WTC11 (cell line): ENCODE measurements around the gene CEP295NL. TPM values are rescaled to one million over a fixed set of nuclear protein-coding genes. Genes with fewer than 3 reads are reported as not detected.

Source experiments
- ATAC-seq: fragments of 200-7000 bp; cut with Tn5 transposase; 2 replicates; pipeline ENCODE4 v1.10.0; 2021; ENCODE audit warnings: mild to moderate bottlenecking, moderate library complexity
- CTCF ChIA-PET: fragments of 300-600 bp; sonication (Branson Sonifier 250); formaldehyde crosslinking; loops from one replicate; lab custom pipeline; 2021; ENCODE audit warnings: antibody characterized with exemption; lab: Charles Lee
- POLR2A ChIA-PET: fragments of 350-600 bp; sonication (Branson Sonifier 250); formaldehyde crosslinking; loops from one replicate; lab custom pipeline; 2021; ENCODE audit warnings: antibody characterized with exemption; lab: Charles Lee
- DNase-seq: peaks from one replicate; pipeline ENCODE4 v3.0.0; 2021; ENCODE audit warnings: low spot score
- H3K27ac Mint-ChIP-seq: 2 replicates; pipeline ENCODE4 v1.8.0; 2021; ENCODE audit warnings: mixed read lengths
- H3K27me3 Mint-ChIP-seq: 2 replicates; pipeline ENCODE4 v1.8.0; 2021; ENCODE audit warnings: low read depth, mild to moderate bottlenecking, moderate library complexity, mixed read lengths
- H3K36me3 Mint-ChIP-seq: 2 replicates; pipeline ENCODE4 v1.8.0; 2021; ENCODE audit warnings: mixed read lengths
- H3K4me1 Mint-ChIP-seq: 2 replicates; pipeline ENCODE4 v1.8.0; 2022; ENCODE audit warnings: mixed read lengths
- H3K4me3 Mint-ChIP-seq: 2 replicates; pipeline ENCODE4 v1.8.0; 2021; ENCODE audit warnings: mild to moderate bottlenecking, moderate library complexity, mixed read lengths
- H3K9me3 Mint-ChIP-seq: 2 replicates; pipeline ENCODE4 v1.8.0; 2021; ENCODE audit warnings: mixed read lengths
- ATF1 ChIP-seq: sonication (generic); formaldehyde crosslinking; IDR thresholded peaks from 2 replicates; pipeline ENCODE4 v1.8.1; 2023; ENCODE audit warnings: mild to moderate bottlenecking, moderate library complexity, missing genetic modification reagents
- CBFB ChIP-seq: sonication (generic); formaldehyde crosslinking; IDR thresholded peaks from 2 replicates; pipeline ENCODE4 v1.8.1; 2022; ENCODE audit warnings: mild to moderate bottlenecking, low read depth, missing genetic modification reagents
- CREB1 ChIP-seq: sonication (generic); formaldehyde crosslinking; IDR thresholded peaks from 2 replicates; pipeline ENCODE4 v1.8.0; 2023; ENCODE audit warnings: mild to moderate bottlenecking, missing genetic modification reagents
- CTCF ChIP-seq: fragments of 200-600 bp; IDR thresholded peaks from 2 replicates; pipeline ENCODE4 v1.8.0; 2022; ENCODE audit warnings: antibody characterized with exemption
- FOXP4 ChIP-seq: sonication (generic); formaldehyde crosslinking; IDR thresholded peaks from 2 replicates; pipeline ENCODE4 v1.8.0; 2022; ENCODE audit warnings: mild to moderate bottlenecking, missing genetic modification reagents
- GABPB1 ChIP-seq: sonication (generic); formaldehyde crosslinking; IDR thresholded peaks from 2 replicates; pipeline ENCODE4 v1.8.1; 2023; ENCODE audit warnings: mild to moderate bottlenecking, missing genetic modification reagents
- IRF2 ChIP-seq: sonication (generic); formaldehyde crosslinking; IDR thresholded peaks from 2 replicates; pipeline ENCODE4 v1.8.0; 2022; ENCODE audit warnings: low read depth, missing genetic modification reagents, borderline replicate concordance
- NFATC4 ChIP-seq: fragments of 250-450 bp; sonication (Bioruptor Pico); IDR thresholded peaks from 2 replicates; pipeline ENCODE4 v1.9.0; 2021; ENCODE audit warnings: mild to moderate bottlenecking
- NFE2L1 ChIP-seq: sonication (generic); formaldehyde crosslinking; IDR thresholded peaks from 2 replicates; pipeline ENCODE4 v1.8.1; 2023; ENCODE audit warnings: missing genetic modification reagents
- SOX15 ChIP-seq: fragments of 250-450 bp; sonication (Bioruptor Pico); IDR thresholded peaks from 2 replicates; pipeline ENCODE4 v1.9.0; 2021; ENCODE audit warnings: mild to moderate bottlenecking
- SP1 ChIP-seq: sonication (generic); formaldehyde crosslinking; conservative IDR thresholded peaks from 2 replicates; pipeline ENCODE4 v1.8.1; 2022; ENCODE audit warnings: missing genetic modification reagents
- ZNF232 ChIP-seq: sonication (generic); formaldehyde crosslinking; IDR thresholded peaks from 2 replicates; pipeline ENCODE4 v1.8.0; 2022; ENCODE audit warnings: mild to moderate bottlenecking, missing genetic modification reagents
- total RNA-seq: library from RNA; stranded (reverse); gene quantifications from 3 replicates; pipeline ENCODE4 v1.2.3, GENCODE V29; 2021
- TF ChIP-seq, protein P1 (sequence below): sonication (generic); formaldehyde crosslinking; IDR thresholded peaks from 2 replicates; pipeline ENCODE4 v1.8.0; 2022; ENCODE audit warnings: mild to moderate bottlenecking, missing genetic modification reagents
- TF ChIP-seq, protein P2 (sequence below): fragments of 250-450 bp; sonication (Bioruptor Pico); IDR thresholded peaks from 2 replicates; pipeline ENCODE4 v1.9.0; 2021; ENCODE audit warnings: mild to moderate bottlenecking
- TF ChIP-seq, protein P3 (sequence below): sonication (generic); formaldehyde crosslinking; conservative IDR thresholded peaks from 2 replicates; pipeline ENCODE4 v1.8.1; 2023; ENCODE audit warnings: mild to moderate bottlenecking, low read depth, missing genetic modification reagents, moderate library complexity
- TF ChIP-seq, protein P4 (sequence below): sonication (generic); formaldehyde crosslinking; conservative IDR thresholded peaks from 2 replicates; pipeline ENCODE4 v1.8.1; 2022; ENCODE audit warnings: mild to moderate bottlenecking, missing genetic modification reagents

Gene CEP295NL
- total RNA-seq, 1 experiment from 2014 or later, result 0.61 TPM

- Mint-ChIP-seq H3K27ac (no peak overlapping the region), H3K9me3 (no peaks in the 10 kb centered on the region), H3K4me3 (no peak overlapping the region), H3K27me3 (no peaks in the 10 kb centered on the region), H3K36me3 (no peaks in the 10 kb centered on the region), H3K4me1 (peaks cover 4% of the 10 kb centered on the region)
- ChIA-PET POLR2A (no interaction called here), CTCF (interaction anchor here (1.1 to 1.2 kb wide), 2 partner anchors 37 to 82 kb away, joined by 3 read pairs; no protein-coding TSS in a partner anchor)
- no peak for DNase-seq
- ATAC-seq, result no peak
- TF ChIP-seq, protein P1, sequence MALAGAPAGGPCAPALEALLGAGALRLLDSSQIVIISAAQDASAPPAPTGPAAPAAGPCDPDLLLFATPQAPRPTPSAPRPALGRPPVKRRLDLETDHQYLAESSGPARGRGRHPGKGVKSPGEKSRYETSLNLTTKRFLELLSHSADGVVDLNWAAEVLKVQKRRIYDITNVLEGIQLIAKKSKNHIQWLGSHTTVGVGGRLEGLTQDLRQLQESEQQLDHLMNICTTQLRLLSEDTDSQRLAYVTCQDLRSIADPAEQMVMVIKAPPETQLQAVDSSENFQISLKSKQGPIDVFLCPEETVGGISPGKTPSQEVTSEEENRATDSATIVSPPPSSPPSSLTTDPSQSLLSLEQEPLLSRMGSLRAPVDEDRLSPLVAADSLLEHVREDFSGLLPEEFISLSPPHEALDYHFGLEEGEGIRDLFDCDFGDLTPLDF (CRISPR knock-in tag), result no peak
- TF ChIP-seq, protein P2, sequence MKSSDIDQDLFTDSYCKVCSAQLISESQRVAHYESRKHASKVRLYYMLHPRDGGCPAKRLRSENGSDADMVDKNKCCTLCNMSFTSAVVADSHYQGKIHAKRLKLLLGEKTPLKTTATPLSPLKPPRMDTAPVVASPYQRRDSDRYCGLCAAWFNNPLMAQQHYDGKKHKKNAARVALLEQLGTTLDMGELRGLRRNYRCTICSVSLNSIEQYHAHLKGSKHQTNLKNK, result no peak
- peak; percentile 19; the same call in 1 of the 2 replicates for TF ChIP-seq GABPB1 (CRISPR knock-in tag)
Measured at GRCh38 chr17:78934681-78935418, 31.8 kb upstream of the CEP295NL start.

DNA sequence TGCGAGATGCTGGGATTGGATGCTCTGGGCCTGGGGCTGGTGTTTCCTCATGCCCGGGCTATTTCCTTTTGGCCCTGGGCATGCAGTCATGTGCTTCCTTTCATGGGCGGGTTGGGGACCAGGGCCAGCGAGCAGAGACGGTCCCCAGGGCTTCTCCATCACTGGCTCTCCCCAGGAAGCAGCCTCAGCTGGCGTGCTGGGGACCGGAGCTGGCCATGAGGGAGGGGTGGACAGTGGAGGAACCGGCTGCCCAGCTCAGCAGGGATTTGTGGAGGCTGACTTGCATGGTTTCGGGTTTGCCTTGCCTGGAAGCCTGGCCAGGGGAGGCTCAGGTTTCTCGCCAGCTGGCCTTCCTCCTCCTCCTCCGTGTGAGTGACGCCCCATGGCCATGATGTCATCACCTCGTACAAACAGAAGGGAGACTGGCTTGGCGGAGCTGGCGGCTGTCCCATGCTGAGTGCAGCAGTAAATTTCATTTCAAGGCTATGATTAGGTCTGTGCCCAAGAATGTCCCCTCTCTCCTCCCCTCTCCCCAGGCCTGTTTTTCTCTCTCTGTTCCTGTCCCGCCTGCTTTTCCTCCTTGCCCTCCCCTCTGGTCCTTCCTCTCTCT, 31.1 kb upstream of the CEP295NL start:
- DNase-seq (peak; percentile 44), ATAC-seq (peak; percentile 59)
- H3K4me1 Mint-ChIP-seq, result peaks cover 4% of the 10 kb centered on the region
- no peaks in the 10 kb centered on the region for H3K9me3 Mint-ChIP-seq
- POLR2A ChIA-PET, result no interaction called here
- TF ChIP-seq GABPB1 (CRISPR knock-in tag) (0 out of 2 replicates have a peak, but pooled peaks have one; percentile 22), CREB1 (no peak)
- CTCF ChIA-PET, result interaction anchor here (1.1 to 1.3 kb wide), 3 partner anchors 38 to 81 kb away, joined by 3 to 4 read pairs (median 3); no protein-coding TSS in a partner anchor
- H3K36me3 Mint-ChIP-seq, result no peaks in the 10 kb centered on the region
- no peak overlapping the region for H3K4me3 Mint-ChIP-seq
- no peak overlapping the region for H3K27ac Mint-ChIP-seq
- no peaks in the 10 kb centered on the region; the same call in 1 of the 2 replicates for H3K27me3 Mint-ChIP-seq

GRCh38 chr17:78933025-78933958, 30.3 kb upstream of the CEP295NL start:
- Mint-ChIP-seq H3K4me1 (peaks cover 4% of the 10 kb centered on the region), H3K27me3 (no peaks in the 10 kb centered on the region; the same call in 1 of the 2 replicates), H3K36me3 (no peaks in the 10 kb centered on the region), H3K4me3 (no peak overlapping the region), H3K9me3 (no peaks in the 10 kb centered on the region), H3K27ac (peak overlapping the region; percentile 15; the same call in 1 of the 2 replicates)
- CTCF ChIA-PET, result interaction anchor here (0.6 to 1.3 kb wide), 3 partner anchors 38 to 313 kb away, joined by 3 to 4 read pairs (median 3); no protein-coding TSS in a partner anchor
- POLR2A ChIA-PET, result no interaction called here
- ATAC-seq (no peak), DNase-seq (no peak)
- TF ChIP-seq ATF1 (CRISPR knock-in tag), result no peak
- no peak for TF ChIP-seq FOXP4 (CRISPR knock-in tag)
- TF ChIP-seq, protein P3, sequence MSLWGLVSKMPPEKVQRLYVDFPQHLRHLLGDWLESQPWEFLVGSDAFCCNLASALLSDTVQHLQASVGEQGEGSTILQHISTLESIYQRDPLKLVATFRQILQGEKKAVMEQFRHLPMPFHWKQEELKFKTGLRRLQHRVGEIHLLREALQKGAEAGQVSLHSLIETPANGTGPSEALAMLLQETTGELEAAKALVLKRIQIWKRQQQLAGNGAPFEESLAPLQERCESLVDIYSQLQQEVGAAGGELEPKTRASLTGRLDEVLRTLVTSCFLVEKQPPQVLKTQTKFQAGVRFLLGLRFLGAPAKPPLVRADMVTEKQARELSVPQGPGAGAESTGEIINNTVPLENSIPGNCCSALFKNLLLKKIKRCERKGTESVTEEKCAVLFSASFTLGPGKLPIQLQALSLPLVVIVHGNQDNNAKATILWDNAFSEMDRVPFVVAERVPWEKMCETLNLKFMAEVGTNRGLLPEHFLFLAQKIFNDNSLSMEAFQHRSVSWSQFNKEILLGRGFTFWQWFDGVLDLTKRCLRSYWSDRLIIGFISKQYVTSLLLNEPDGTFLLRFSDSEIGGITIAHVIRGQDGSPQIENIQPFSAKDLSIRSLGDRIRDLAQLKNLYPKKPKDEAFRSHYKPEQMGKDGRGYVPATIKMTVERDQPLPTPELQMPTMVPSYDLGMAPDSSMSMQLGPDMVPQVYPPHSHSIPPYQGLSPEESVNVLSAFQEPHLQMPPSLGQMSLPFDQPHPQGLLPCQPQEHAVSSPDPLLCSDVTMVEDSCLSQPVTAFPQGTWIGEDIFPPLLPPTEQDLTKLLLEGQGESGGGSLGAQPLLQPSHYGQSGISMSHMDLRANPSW (CRISPR knock-in tag), result no peak
- TF ChIP-seq ZNF232 (CRISPR knock-in tag), result no peak
- no peak for TF ChIP-seq CBFB
- TF ChIP-seq SOX15, result no peak
- no peak for TF ChIP-seq NFATC4 (CRISPR knock-in tag)
- TF ChIP-seq NFE2L1 (CRISPR knock-in tag), result no peak
- no peak for TF ChIP-seq CTCF
- TF ChIP-seq, protein P4, sequence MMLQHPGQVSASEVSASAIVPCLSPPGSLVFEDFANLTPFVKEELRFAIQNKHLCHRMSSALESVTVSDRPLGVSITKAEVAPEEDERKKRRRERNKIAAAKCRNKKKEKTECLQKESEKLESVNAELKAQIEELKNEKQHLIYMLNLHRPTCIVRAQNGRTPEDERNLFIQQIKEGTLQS (CRISPR knock-in tag), result no peak
- no peak for TF ChIP-seq IRF2 (CRISPR knock-in tag)
- no peak for TF ChIP-seq SP1 (CRISPR knock-in tag)
